Mesenchymal stem cell (in vitro differentiated cells and primary cell): ENCODE results near the gene PPL.
A peak's percentile ranks its signal among the peaks of the same experiment; 100 is the strongest.

ENCODE experiments used
- DNase-seq: peaks from one replicate; pipeline ENCODE4 v3.0.0-alpha.2; 2013
- H2AFZ ChIP-seq: one replicate; pipeline ENCODE4 v1.6.1; 2013; ENCODE audit warnings: low read depth, mild to moderate bottlenecking, control low read depth, inconsistent platforms, low read length, moderate library complexity
- H2AK5ac ChIP-seq: 2 replicates; pipeline ENCODE4 v1.6.1; 2013; ENCODE audit warnings: low read length, moderate library complexity, mild to moderate bottlenecking, inconsistent platforms; ENCODE audit not compliant: severe bottlenecking
- H2BK120ac ChIP-seq: one replicate; pipeline ENCODE4 v1.6.1; 2013; ENCODE audit warnings: low read depth, mild to moderate bottlenecking, inconsistent platforms, low read length, moderate library complexity
- H2BK12ac ChIP-seq, 2 experiments: one replicate each; pipeline ENCODE4 v1.6.1; 2013; ENCODE audit warnings: inconsistent platforms in 2 of 2, low read length in 2 of 2, mild to moderate bottlenecking in 2 of 2, moderate library complexity in 2 of 2, control low read depth in 1 of 2
- H2BK15ac ChIP-seq: one replicate; pipeline ENCODE4 v1.6.1; 2013; ENCODE audit warnings: mild to moderate bottlenecking, low read depth, inconsistent platforms; ENCODE audit not compliant: poor library complexity, severe bottlenecking
- H2BK5ac ChIP-seq: 2 replicates; pipeline ENCODE4 v1.6.1; 2013; ENCODE audit warnings: low read depth, mild to moderate bottlenecking, low read length, control low read depth, inconsistent platforms; ENCODE audit not compliant: poor library complexity, severe bottlenecking
- H3K14ac ChIP-seq, 2 experiments: one replicate each; pipeline ENCODE4 v1.6.1; 2013; ENCODE audit warnings: inconsistent platforms in 2 of 2, low read length in 2 of 2, control low read depth in 1 of 2, mild to moderate bottlenecking in 1 of 2, moderate library complexity in 1 of 2
- H3K18ac ChIP-seq, 2 experiments: one replicate each; pipeline ENCODE4 v1.6.1; 2013; ENCODE audit warnings: inconsistent platforms in 2 of 2, low read length in 2 of 2, control low read depth in 1 of 2, low read depth in 1 of 2, mild to moderate bottlenecking in 1 of 2
- H3K23ac ChIP-seq, 2 experiments: one replicate each; pipeline ENCODE4 v1.6.1; 2013; ENCODE audit warnings: inconsistent platforms in 2 of 2, low read length in 2 of 2, mild to moderate bottlenecking in 2 of 2, moderate library complexity in 2 of 2, control low read depth in 1 of 2
- H3K27ac ChIP-seq: 2 replicates; pipeline ENCODE4 v1.5.1; 2013; ENCODE audit warnings: mild to moderate bottlenecking, moderate library complexity, low read length, control low read depth, inconsistent platforms; ENCODE audit not compliant: poor library complexity, severe bottlenecking
- H3K27me3 ChIP-seq, 2 experiments: 2 replicates each; pipeline versions ENCODE4 v1.6.1 to v1.7.0; 2013; ENCODE audit warnings: low read length in 2 of 2, mild to moderate bottlenecking in 2 of 2, moderate library complexity in 2 of 2, control low read depth in 1 of 2, inconsistent platforms in 1 of 2; ENCODE audit not compliant: control insufficient read depth in 1 of 2, insufficient read depth in 1 of 2
- H3K36me3 ChIP-seq, 2 experiments: 2 replicates each; pipeline versions ENCODE4 v1.6.1 to v1.7.0; 2013; ENCODE audit warnings: low read length in 2 of 2, control low read depth in 1 of 2, inconsistent platforms in 1 of 2, low read depth in 1 of 2, mild to moderate bottlenecking in 1 of 2; ENCODE audit not compliant: insufficient read depth in 2 of 2, control insufficient read depth in 1 of 2
- H3K4ac ChIP-seq, 2 experiments: one replicate each; pipeline ENCODE4 v1.6.1; 2013; ENCODE audit warnings: inconsistent platforms in 2 of 2, low read length in 2 of 2, mild to moderate bottlenecking in 2 of 2, moderate library complexity in 2 of 2, control low read depth in 1 of 2, low read depth in 1 of 2
- H3K4me1 ChIP-seq: 2 replicates; pipeline ENCODE4 v1.6.1; 2013; ENCODE audit warnings: low read depth, low read length, control low read depth; ENCODE audit not compliant: control insufficient read depth, insufficient read depth
- H3K4me2 ChIP-seq: 2 replicates; pipeline ENCODE4 v1.6.1; 2013; ENCODE audit warnings: low read length, mild to moderate bottlenecking, inconsistent platforms; ENCODE audit not compliant: poor library complexity, severe bottlenecking
- H3K4me3 ChIP-seq, 2 experiments: 2 replicates each; pipeline versions ENCODE4 v1.5.1 to v1.7.0; 2013; ENCODE audit warnings: low read length in 2 of 2, mild to moderate bottlenecking in 2 of 2, control low read depth in 1 of 2, low read depth in 1 of 2; ENCODE audit not compliant: insufficient read depth in 1 of 2
- H3K79me1 ChIP-seq: replicated peaks from 2 replicates; pipeline ENCODE4 v1.6.1; 2013; ENCODE audit warnings: mild to moderate bottlenecking, control low read depth, low read length, inconsistent platforms; ENCODE audit not compliant: poor library complexity, severe bottlenecking
- H3K9ac ChIP-seq: 2 replicates; pipeline ENCODE4 v1.7.0; 2013; ENCODE audit warnings: mild to moderate bottlenecking, low read length, moderate library complexity
- H3K9me3 ChIP-seq: 2 replicates; pipeline ENCODE4 v1.7.0; 2013; ENCODE audit warnings: mild to moderate bottlenecking, low read length; ENCODE audit not compliant: control insufficient read depth
- H4K8ac ChIP-seq: one replicate; pipeline ENCODE4 v1.6.1; 2013; ENCODE audit warnings: inconsistent platforms, mild to moderate bottlenecking, low read length, moderate library complexity
- H4K91ac ChIP-seq: one replicate; pipeline ENCODE4 v1.6.1; 2013; ENCODE audit warnings: mild to moderate bottlenecking, low read length, inconsistent platforms
- whole genome bisulfite sequencing: methylation state at CpG from one replicate; pipeline ENCODE4 v1.1.7; 2013; ENCODE audit warnings: mixed read lengths; 5-methylcytosine and 5-hydroxymethylcytosine counted together

PPL gene

DNA sequence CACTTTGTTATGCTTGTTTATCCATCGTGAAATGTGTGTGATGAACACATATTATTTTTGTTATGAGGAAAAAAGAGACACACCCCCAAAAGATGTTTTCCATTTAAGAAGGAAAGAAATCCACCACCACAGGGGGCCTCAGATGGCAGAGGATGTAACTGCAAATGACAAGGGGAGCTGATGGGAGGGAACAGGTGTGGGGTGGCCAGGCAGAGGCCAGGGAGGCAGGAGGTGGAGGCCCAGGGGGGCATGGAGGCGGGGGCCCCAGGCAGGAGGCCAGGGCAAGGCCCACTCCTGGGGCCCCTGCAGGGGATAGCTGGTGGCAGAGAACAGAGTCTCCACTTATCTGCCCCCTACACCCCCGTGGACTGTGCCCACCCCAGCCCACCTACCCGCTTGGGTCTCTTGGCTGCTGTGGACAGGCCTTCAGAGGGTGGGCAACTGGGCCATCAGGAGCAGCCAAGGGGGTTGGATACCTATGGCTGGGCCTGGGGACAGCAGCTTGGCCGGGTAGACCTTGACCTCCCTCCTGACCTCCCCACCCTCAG is 28.0 kb downstream of the PPL start:
- Histone ChIP-seq H3K18ac (no peak overlapping the region), H3K4me2 (no peak overlapping the region), H3K27me3 (no peaks in the 10 kb centered on the region), H3K4me1 (peaks cover 10% of the 10 kb centered on the region), H3K27ac (no peak overlapping the region), H2BK12ac (no peak overlapping the region), H4K8ac (no peak overlapping the region), H2BK5ac (no peak overlapping the region), H3K4me3 (no peak overlapping the region), H3K9ac (no peak overlapping the region), H2BK120ac (no peak overlapping the region), H4K91ac (no peak overlapping the region), H2AK5ac (no peak overlapping the region), H2BK15ac (no peak overlapping the region), H2AFZ (no peak overlapping the region), H3K4ac (no peak overlapping the region), H3K23ac (no peak overlapping the region), H3K36me3 (peaks cover 13 to 56% of the 10 kb centered on the region in 2 experiments), H3K14ac (no peak overlapping the region), H3K79me1 (peaks cover 4% of the 10 kb centered on the region), H3K9me3 (no peaks in the 10 kb centered on the region)
- no peak for DNase-seq
- 84% methylated on average over 4 of the region's 5 CpGs for WGBS

DNA sequence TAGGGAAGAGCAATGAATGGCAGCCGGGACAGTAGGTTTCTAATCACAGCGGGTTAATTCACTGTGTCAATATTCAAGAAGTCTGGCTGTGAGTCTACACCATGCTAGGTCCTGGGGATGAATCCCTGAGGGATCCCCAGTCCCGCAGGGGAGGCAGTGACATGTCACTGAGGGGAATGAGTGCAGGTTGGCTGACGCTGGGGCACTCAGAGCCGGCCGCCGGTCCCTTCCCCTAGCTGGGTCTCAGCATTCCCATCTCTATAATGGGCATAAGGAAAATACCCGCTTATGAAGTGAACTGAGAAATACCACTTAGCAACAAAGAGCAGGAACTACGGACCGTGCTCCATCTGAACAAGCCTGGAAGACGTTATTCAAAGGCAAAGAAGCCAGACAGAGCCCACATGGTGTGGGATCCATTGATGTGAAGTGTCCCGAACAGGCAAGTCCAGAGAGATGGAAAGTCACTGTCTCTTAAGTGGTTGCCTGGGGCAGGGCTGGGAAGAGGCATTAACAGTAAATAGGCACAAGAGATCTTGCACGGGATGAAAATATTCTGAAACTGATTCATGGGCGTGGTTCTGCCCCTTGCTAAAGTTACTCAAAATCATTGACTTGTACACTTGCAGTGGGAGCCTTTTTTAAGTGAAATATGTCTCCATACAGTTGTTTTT is 31.9 kb downstream of the PPL start:
- Histone ChIP-seq H3K23ac (no peak overlapping the region), H4K8ac (no peak overlapping the region), H4K91ac (no peak overlapping the region), H3K4me2 (no peak overlapping the region), H3K79me1 (no peaks in the 10 kb centered on the region), H3K36me3 (peaks cover 20 to 76% of the 10 kb centered on the region in 2 experiments), H2BK15ac (no peak overlapping the region), H2AFZ (no peak overlapping the region), H2AK5ac (no peak overlapping the region), H3K4me1 (peaks cover 4% of the 10 kb centered on the region), H3K4ac (no peak overlapping the region), H3K9me3 (no peaks in the 10 kb centered on the region), H3K27ac (no peak overlapping the region), H2BK120ac (no peak overlapping the region), H3K18ac (no peak overlapping the region), H3K4me3 (no peak overlapping the region), H3K27me3 (no peaks in the 10 kb centered on the region), H2BK5ac (no peak overlapping the region), H3K9ac (no peak overlapping the region), H2BK12ac (no peak overlapping the region), H3K14ac (no peak overlapping the region)
- 89% methylated on average over 9 of the region's 14 CpGs for WGBS
- no peak for DNase-seq

DNA sequence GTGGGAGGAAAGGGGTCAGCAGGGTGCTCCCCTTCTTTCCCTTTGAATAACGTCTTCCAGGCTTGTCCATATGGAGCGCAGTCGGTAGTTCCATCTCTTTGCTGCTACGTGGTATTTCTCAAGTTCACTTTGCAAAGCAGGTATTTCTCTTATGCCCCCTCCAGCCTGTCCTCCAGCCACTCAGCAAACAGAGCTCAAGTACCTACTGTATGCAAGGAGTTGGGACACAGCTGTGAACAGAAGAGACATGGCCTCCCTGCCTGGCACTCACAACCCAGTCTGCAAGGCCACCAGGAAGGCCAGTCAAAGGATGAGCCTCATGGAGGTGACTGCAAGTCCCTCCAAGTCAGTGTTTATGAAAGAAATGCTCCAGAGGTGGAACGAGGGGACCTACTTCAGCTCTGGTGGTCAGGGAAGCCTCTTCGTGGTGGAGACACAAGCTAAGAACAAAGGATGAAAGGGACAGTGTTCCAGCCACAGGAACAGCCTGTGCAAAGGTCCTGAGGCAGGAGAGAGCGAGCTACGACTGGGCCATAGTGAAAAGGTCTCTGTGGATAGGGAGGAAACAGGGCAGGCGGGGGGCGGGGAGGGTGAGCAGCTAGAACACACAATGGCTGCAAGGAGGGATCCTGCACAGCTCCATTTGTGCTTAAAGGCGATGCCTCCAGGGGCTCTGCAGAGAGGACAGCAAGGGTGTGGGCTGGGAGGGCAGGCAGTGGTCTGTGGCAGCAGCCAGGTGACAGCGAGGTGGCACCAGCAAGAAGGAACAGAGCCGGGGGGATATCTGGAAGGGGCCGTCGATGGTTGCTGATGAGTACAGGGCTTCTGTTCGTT is 32.6 kb downstream of the PPL start:
- no peak overlapping the region for H2BK5ac ChIP-seq
- 84% methylated on average over 16 of the region's 16 CpGs for WGBS
- no peak overlapping the region for H2AFZ ChIP-seq

DNA sequence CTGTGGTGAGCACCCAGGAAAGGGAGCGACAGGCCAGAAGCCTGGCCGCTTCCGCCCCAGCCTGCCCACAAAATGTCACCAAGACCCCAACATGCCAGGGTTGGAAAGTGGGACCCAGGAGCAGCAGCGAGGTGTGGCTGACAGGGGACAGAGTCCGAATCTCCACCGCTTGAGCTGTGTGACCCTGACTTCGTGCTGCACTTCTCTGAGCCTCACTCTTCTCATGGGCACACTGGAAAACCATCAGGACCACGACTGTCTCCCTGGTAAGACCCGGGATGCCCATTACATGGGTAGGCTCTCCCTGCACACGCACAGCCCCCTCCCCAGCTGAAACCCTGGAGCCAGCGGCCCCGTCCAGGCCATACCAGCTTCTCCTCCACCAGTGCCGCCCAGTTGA is 34.9 kb downstream of the PPL start:
- H4K91ac ChIP-seq: peak overlapping the region; percentile 58
- H3K4me1 ChIP-seq: peaks cover 8% of the 10 kb centered on the region
- no peaks in the 10 kb centered on the region for H3K79me1 ChIP-seq
- H3K36me3 ChIP-seq: peaks cover 42 to 89% of the 10 kb centered on the region in 2 experiments
- H3K14ac ChIP-seq: peak overlapping the region in 1 of 2 experiments; percentile 62
- no peak overlapping the region for H3K4ac ChIP-seq
- no peak for DNase-seq
- H2AK5ac ChIP-seq: no peak overlapping the region
- peaks cover 5% of the 10 kb centered on the region for H3K9me3 ChIP-seq
- no peak overlapping the region for H2BK12ac ChIP-seq
- H3K27ac ChIP-seq: no peak overlapping the region
- H2BK120ac ChIP-seq: no peak overlapping the region
- no peak overlapping the region for H3K4me3 ChIP-seq
- H2BK15ac ChIP-seq: no peak overlapping the region
- H3K4me2 ChIP-seq: no peak overlapping the region
- H2AFZ ChIP-seq: no peak overlapping the region
- 87% methylated on average over 13 of the region's 13 CpGs for WGBS
- H2BK5ac ChIP-seq: no peak overlapping the region
- H3K23ac ChIP-seq: no peak overlapping the region
- H3K27me3 ChIP-seq: no peaks in the 10 kb centered on the region
- no peak overlapping the region for H3K18ac ChIP-seq
- H3K9ac ChIP-seq: no peak overlapping the region
- no peak overlapping the region for H4K8ac ChIP-seq

More for the DNA sequence above, 32.6 kb downstream of the PPL start:
- H3K9ac ChIP-seq: no peak overlapping the region
- H3K4me1 ChIP-seq: peaks cover 4% of the 10 kb centered on the region
- no peak overlapping the region for H4K91ac ChIP-seq
- no peaks in the 10 kb centered on the region for H3K27me3 ChIP-seq
- no peak overlapping the region for H3K14ac ChIP-seq
- H2AK5ac ChIP-seq: no peak overlapping the region
- no peak overlapping the region for H3K4me2 ChIP-seq
- H3K9me3 ChIP-seq: no peaks in the 10 kb centered on the region
- H4K8ac ChIP-seq: no peak overlapping the region
- DNase-seq: no peak
- H2BK15ac ChIP-seq: no peak overlapping the region
- H2BK12ac ChIP-seq: no peak overlapping the region
- no peaks in the 10 kb centered on the region for H3K79me1 ChIP-seq
- peaks cover 21 to 78% of the 10 kb centered on the region in 2 experiments for H3K36me3 ChIP-seq
- H3K4me3 ChIP-seq: no peak overlapping the region
- H3K23ac ChIP-seq: no peak overlapping the region
- H3K4ac ChIP-seq: no peak overlapping the region
- no peak overlapping the region for H3K27ac ChIP-seq
- no peak overlapping the region for H2BK120ac ChIP-seq
- no peak overlapping the region for H3K18ac ChIP-seq
